Neural cell (in vitro differentiated cells): Measurements from ENCODE around the gene SLC50A1. TPM values are rescaled to one million over a fixed set of nuclear protein-coding genes. Genes with fewer than 3 reads are reported as not detected.

Experiments used
- H2AFZ ChIP-seq: fragments of 200-600, 300-800 bp; sonication (generic), shearing (Covaris generic); 2 replicates; pipeline ENCODE4 v1.6.0; 2014; ENCODE audit warnings: low read depth, mild to moderate bottlenecking, antibody characterized with exemption, low read length, moderate library complexity
- H3F3A ChIP-seq: fragments of 200-600 bp; shearing (Covaris generic); 2 replicates; pipeline ENCODE4 v1.6.1; 2016; ENCODE audit warnings: mild to moderate bottlenecking, moderate library complexity, mixed read lengths, antibody characterized with exemption, low read length; ENCODE audit not compliant: insufficient read depth, poor library complexity, severe bottlenecking
- H3K27ac ChIP-seq: fragments of 200-600, 300-800 bp; sonication (generic), shearing (Covaris generic); 2 replicates; pipeline ENCODE4 v1.5.1; 2014; ENCODE audit warnings: mild to moderate bottlenecking, low read length, moderate library complexity
- H3K27me3 ChIP-seq: fragments of 300-800, 200-600 bp; sonication (generic), shearing (Covaris generic); 2 replicates; pipeline ENCODE4 v1.6.0; 2014; ENCODE audit warnings: mild to moderate bottlenecking, low read depth, low read length, moderate library complexity; ENCODE audit not compliant: insufficient read depth
- H3K36me3 ChIP-seq: fragments of 300-800, 200-600 bp; sonication (generic), shearing (Covaris generic); 2 replicates; pipeline ENCODE4 v1.5.1; 2014; ENCODE audit warnings: mild to moderate bottlenecking, antibody characterized with exemption, low read length, moderate library complexity; ENCODE audit not compliant: insufficient read depth
- H3K4me2 ChIP-seq: fragments of 300-800, 200-600 bp; sonication (generic), shearing (Covaris generic); 2 replicates; pipeline ENCODE4 v1.6.0; 2014; ENCODE audit warnings: mild to moderate bottlenecking, low read length
- H3K4me3 ChIP-seq: fragments of 300-800, 200-600 bp; sonication (generic), shearing (Covaris generic); 2 replicates; pipeline ENCODE4 v1.5.1; 2014; ENCODE audit warnings: mild to moderate bottlenecking, low read length, moderate library complexity
- H3K79me2 ChIP-seq: fragments of 200-600 bp; shearing (Covaris generic); replicated peaks from 2 replicates; pipeline ENCODE4 v1.6.0; 2014; ENCODE audit warnings: mild to moderate bottlenecking, low read length, moderate library complexity; ENCODE audit not compliant: insufficient read depth
- H3K9ac ChIP-seq: fragments of 300-800, 200-600 bp; sonication (generic), shearing (Covaris generic); 2 replicates; pipeline ENCODE4 v1.6.1; 2016; ENCODE audit warnings: mild to moderate bottlenecking, low read length, mixed read lengths
- H3K9me2 ChIP-seq: fragments of 200-600 bp; shearing (Covaris generic); 2 replicates; pipeline ENCODE4 v1.6.1; 2016; ENCODE audit warnings: mild to moderate bottlenecking, low read length, mixed read lengths; ENCODE audit not compliant: insufficient read depth
- H3K9me3 ChIP-seq: fragments of 200-600, 300-800 bp; sonication (generic), shearing (Covaris generic); 2 replicates; pipeline ENCODE4 v1.6.1; 2016; ENCODE audit warnings: mild to moderate bottlenecking, mixed run types, low read length, moderate library complexity, mixed read lengths
- H4K20me1 ChIP-seq: fragments of 200-600 bp; shearing (Covaris generic); 2 replicates; pipeline ENCODE4 v1.6.1; 2016; ENCODE audit warnings: mild to moderate bottlenecking, mixed run types; ENCODE audit not compliant: insufficient read depth
- CTCF ChIP-seq: fragments of 450-650 bp; IDR thresholded peaks from 2 replicates; pipeline ENCODE4 v1.5.1; 2014; ENCODE audit warnings: antibody characterized with exemption, mild to moderate bottlenecking, moderate library complexity; ENCODE audit not compliant: poor library complexity, severe bottlenecking
- EP300 ChIP-seq: fragments of 450-650 bp; conservative IDR thresholded peaks from 2 replicates; pipeline ENCODE4 v1.6.1; 2014; ENCODE audit warnings: antibody characterized with exemption, mild to moderate bottlenecking, moderate library complexity; ENCODE audit not compliant: poor library complexity, severe bottlenecking
- EZH2 ChIP-seq: fragments of 200-600, 300-800 bp; shearing (Covaris generic), sonication (generic); IDR thresholded peaks from 2 replicates; pipeline ENCODE4 v1.6.1; 2014; ENCODE audit warnings: antibody characterized with exemption, low read length, borderline replicate concordance, mild to moderate bottlenecking; ENCODE audit not compliant: insufficient read depth, poor library complexity, severe bottlenecking
- MXI1 ChIP-seq: fragments of 450-650 bp; conservative IDR thresholded peaks from 2 replicates; pipeline ENCODE4 v1.6.1; 2014; ENCODE audit warnings: antibody characterized with exemption, mild to moderate bottlenecking; ENCODE audit not compliant: poor library complexity, severe bottlenecking
- POLR2AphosphoS5 ChIP-seq: IDR thresholded peaks from 2 replicates; pipeline ENCODE4 v1.6.1; 2012
- RAD21 ChIP-seq: fragments of 450-650 bp; conservative IDR thresholded peaks from 2 replicates; pipeline ENCODE4 v1.6.1; 2014; ENCODE audit warnings: antibody characterized with exemption, mild to moderate bottlenecking, moderate library complexity
- REST ChIP-seq: IDR thresholded peaks from 2 replicates; pipeline ENCODE4 v1.6.1; 2012; ENCODE audit warnings: borderline replicate concordance
- SMC3 ChIP-seq: fragments of 450-650 bp; conservative IDR thresholded peaks from 2 replicates; pipeline ENCODE4 v1.6.1; 2014; ENCODE audit warnings: antibody characterized with exemption, mild to moderate bottlenecking, moderate library complexity; ENCODE audit not compliant: poor library complexity
- TAF1 ChIP-seq: IDR thresholded peaks from 2 replicates; pipeline ENCODE4 v1.6.1; 2012; ENCODE audit warnings: low read depth
- polyA plus RNA-seq: library from polyadenylated mRNA; depleted of rRNA; stranded (reverse); fragments of >200 nt; gene quantifications from 2 replicates; pipeline ENCODE4 v1.2.3, GENCODE V29; 2014

Gene SLC50A1
- polyA plus RNA-seq, 1 donor from 2014 or later = 12.6 TPM

GRCh38 chr1:155185783-155186066, 50.1 kb downstream of the SLC50A1 start:
- Histone ChIP-seq H3K27me3 (no peaks in the 10 kb centered on the region), H3K79me2 (no peaks in the 10 kb centered on the region), H3K4me3 (no peak overlapping the region), H4K20me1 (no peaks in the 10 kb centered on the region), H3K9me3 (no peaks in the 10 kb centered on the region), H3K9ac (no peak overlapping the region), H3K9me2 (no peaks in the 10 kb centered on the region), H3K36me3 (no peaks in the 10 kb centered on the region), H3K4me2 (no peak overlapping the region), H3F3A (no peaks in the 10 kb centered on the region), H3K27ac (no peak overlapping the region), H2AFZ (no peak overlapping the region)
- TF ChIP-seq EP300 (no peak), TAF1 (no peak), CTCF (no peak), POLR2AphosphoS5 (no peak), MXI1 (no peak), RAD21 (no peak), SMC3 (no peak), REST (no peak), EZH2 (no peak)

GRCh38 chr1:155186067-155186793, 50.6 kb downstream of the SLC50A1 start:
- H3K9me2 ChIP-seq = no peaks in the 10 kb centered on the region
- no peaks in the 10 kb centered on the region for H3K36me3 ChIP-seq
- H3K4me2 ChIP-seq = no peak overlapping the region
- H3K9me3 ChIP-seq = no peaks in the 10 kb centered on the region
- H3K9ac ChIP-seq = no peak overlapping the region
- no peak overlapping the region for H3K27ac ChIP-seq
- no peak overlapping the region for H2AFZ ChIP-seq
- no peak overlapping the region for H3K4me3 ChIP-seq
- no peaks in the 10 kb centered on the region for H4K20me1 ChIP-seq
- no peaks in the 10 kb centered on the region for H3F3A ChIP-seq
- no peaks in the 10 kb centered on the region for H3K79me2 ChIP-seq
- no peaks in the 10 kb centered on the region for H3K27me3 ChIP-seq
- TF ChIP-seq MXI1 (no peak), TAF1 (no peak), CTCF (no peak), EP300 (no peak), POLR2AphosphoS5 (no peak), RAD21 (no peak), SMC3 (no peak), EZH2 (no peak), REST (no peak)
